Epithelial cell of esophagus (primary cell): Measurements from ENCODE around the gene SRSF5.

ENCODE experiments used
- DNase-seq: peaks from one replicate; pipeline ENCODE4 v3.0.0; 2010; ENCODE audit warnings: low read depth
- H3K4me3 ChIP-seq: 2 replicates; pipeline ENCODE4 v1.5.1; 2011; ENCODE audit warnings: mild to moderate bottlenecking, low read length, control low read depth
- CTCF ChIP-seq: IDR thresholded peaks from 2 replicates; pipeline ENCODE4 v1.5.1; 2011; ENCODE audit warnings: low read depth, mild to moderate bottlenecking, low read length, control low read depth, inconsistent platforms; ENCODE audit not compliant: insufficient read depth; ENCODE audit errors: missing control alignments

Gene SRSF5

GRCh38 chr14:69814397-69814796 is 47.5 kb downstream of the SRSF5 start:
- TF ChIP-seq CTCF = no peak
- no peak overlapping the region for H3K4me3 ChIP-seq
- no peak for DNase-seq

GRCh38 chr14:69815556-69815955 is 48.6 kb downstream of the SRSF5 start:
- no peak for TF ChIP-seq CTCF
- no peak for DNase-seq
- no peak overlapping the region for H3K4me3 ChIP-seq

- no peak overlapping the region for H3K4me3 ChIP-seq
- TF ChIP-seq CTCF = no peak
- DNase-seq = no peak
These were observed 49.3 kb downstream of the SRSF5 start for GRCh38 chr14:69816216-69816615.

- peak; percentile 69 for DNase-seq
- peak; percentile 74 for TF ChIP-seq CTCF
These were observed 51.8 kb downstream of the SRSF5 start for GRCh38 chr14:69818758-69819191.

GRCh38 chr14:69819607-69820006 is 52.7 kb downstream of the SRSF5 start:
- TF ChIP-seq CTCF = no peak
- no peak for DNase-seq
- no peak overlapping the region for H3K4me3 ChIP-seq

More at GRCh38 chr14:69818758-69819191, 51.8 kb downstream of the SRSF5 start:
- no peak overlapping the region for H3K4me3 ChIP-seq

- DNase-seq = peak; percentile 33
- H3K4me3 ChIP-seq = no peak overlapping the region
- TF ChIP-seq CTCF = no peak
These were observed 54.0 kb downstream of the SRSF5 start for GRCh38 chr14:69820991-69821390.
